Endothelial cell of umbilical vein (primary cell): ENCODE results near the gene CHCHD3. TPM values are rescaled to one million over a fixed set of nuclear protein-coding genes. Genes with fewer than 3 reads are reported as not detected.

Source experiments
- BruUV-seq: library from RNA; stranded (reverse); fragments of 400-500 nt; replicated peaks from 2 replicates; lab custom pipeline; 2021; lab: Mats Ljungman, UMichigan
- CTCF ChIA-PET: fragments of 300-600, 350-600 bp; sonication (Branson Sonifier 250); formaldehyde crosslinking; loops from one replicate; lab custom pipeline; 2021; ENCODE audit warnings: antibody characterized with exemption, inconsistent platforms; lab: Charles Lee
- POLR2A ChIA-PET: fragments of 300-600, 350-600 bp; sonication (Branson Sonifier 250); formaldehyde crosslinking; loops from one replicate; lab custom pipeline; 2021; ENCODE audit warnings: antibody characterized with exemption, inconsistent platforms; lab: Charles Lee
- DNase-seq: peaks from one replicate; pipeline ENCODE4 v3.0.0-alpha.2; 2011; ENCODE audit warnings: low read depth, low spot score
- FAIRE-seq: peaks from 2 replicates; lab custom pipeline; 2011; peaks lifted over from hg19 to GRCh38; lab: Jason Lieb, UNC
- H2AFZ ChIP-seq: 2 replicates; pipeline ENCODE4 v1.6.0; 2012; ENCODE audit warnings: low read depth, low read length, control low read depth, inconsistent platforms
- H3K27ac ChIP-seq: 2 replicates; pipeline ENCODE4 v1.5.1; 2011; ENCODE audit warnings: low read depth, mild to moderate bottlenecking, control low read depth, low read length, moderate library complexity; ENCODE audit not compliant: insufficient read depth
- H3K27me3 ChIP-seq, 2 experiments: 2 replicates each; pipeline versions ENCODE4 v1.6.0 to v1.6.1; 2011; ENCODE audit warnings: low read length in 2 of 2, mixed read lengths in 1 of 2; ENCODE audit not compliant: control insufficient read depth in 2 of 2, insufficient read depth in 2 of 2
- H3K36me3 ChIP-seq, 2 experiments: 2 replicates in 1 of 2; 3 replicates in 1 of 2; pipeline ENCODE4 v1.5.1; 2011; ENCODE audit warnings: low read length in 2 of 2, mild to moderate bottlenecking in 1 of 2, moderate library complexity in 1 of 2; ENCODE audit not compliant: control insufficient read depth in 2 of 2, insufficient read depth in 2 of 2; ENCODE audit errors: extremely low read depth in 1 of 2
- H3K4me1 ChIP-seq: 3 replicates; pipeline ENCODE4 v1.5.1; 2011; ENCODE audit warnings: mild to moderate bottlenecking, low read length; ENCODE audit not compliant: control insufficient read depth, insufficient read depth; ENCODE audit errors: extremely low read depth
- H3K4me2 ChIP-seq: 2 replicates; pipeline ENCODE4 v1.6.1; 2011; ENCODE audit warnings: low read length, control low read depth, mixed read lengths; ENCODE audit not compliant: insufficient read depth
- H3K4me3 ChIP-seq, 3 experiments: fragments of 200-600 bp in 1 of 3; sonication (generic), shearing (Covaris generic) in 1 of 3; replicated peaks in 1 of 3; 2 replicates each; pipeline ENCODE4 v1.5.1; 2011 to 2016; ENCODE audit warnings: control low read depth in 3 of 3, low read length in 3 of 3, mild to moderate bottlenecking in 2 of 3, inconsistent platforms in 1 of 3, low read depth in 1 of 3, moderate library complexity in 1 of 3; ENCODE audit not compliant: insufficient read depth in 1 of 3
- H3K79me2 ChIP-seq: 2 replicates; pipeline ENCODE4 v1.6.0; 2012; ENCODE audit warnings: low read length, inconsistent platforms; ENCODE audit not compliant: control insufficient read depth, insufficient read depth
- H3K9ac ChIP-seq: replicated peaks from 2 replicates; pipeline ENCODE3; 2011; ENCODE audit warnings: low read length, control low read depth; ENCODE audit not compliant: insufficient read depth; ENCODE audit errors: extremely low read depth
- H3K9me1 ChIP-seq: replicated peaks from 3 replicates; pipeline ENCODE4 v1.6.0; 2011; ENCODE audit warnings: mild to moderate bottlenecking, low read length; ENCODE audit not compliant: control insufficient read depth, insufficient read depth; ENCODE audit errors: extremely low read depth
- H3K9me3 ChIP-seq: replicated peaks from 2 replicates; pipeline ENCODE4 v1.5.1; 2012; ENCODE audit warnings: low read length, inconsistent platforms; ENCODE audit not compliant: control insufficient read depth, insufficient read depth
- H4K20me1 ChIP-seq: replicated peaks from 2 replicates; pipeline ENCODE3; 2011; ENCODE audit warnings: mild to moderate bottlenecking, low read length; ENCODE audit not compliant: control insufficient read depth, insufficient read depth; ENCODE audit errors: extremely low read depth
- CTCF ChIP-seq, 2 donors: IDR thresholded peaks; 1 replicate in 1 of 2; 2 replicates in 1 of 2; pipeline ENCODE4 v1.5.1; 2011; ENCODE audit warnings: low read length in 2 of 2, mild to moderate bottlenecking in 2 of 2, moderate library complexity in 2 of 2, control low read depth in 1 of 2, inconsistent platforms in 1 of 2, low read depth in 1 of 2; ENCODE audit not compliant: insufficient read depth in 1 of 2; ENCODE audit errors: extremely low read depth in 1 of 2
- EZH2 ChIP-seq: IDR thresholded peaks from 2 replicates; pipeline ENCODE4 v1.6.1; 2012; ENCODE audit warnings: borderline replicate concordance, low read depth, mild to moderate bottlenecking, moderate library complexity, low read length, inconsistent platforms; ENCODE audit not compliant: severe bottlenecking
- FOS ChIP-seq: IDR thresholded peaks from 2 replicates; pipeline ENCODE4 v1.6.1; 2011; ENCODE audit warnings: mild to moderate bottlenecking, low read length, moderate library complexity, borderline replicate concordance; ENCODE audit not compliant: insufficient read depth
- GATA2 ChIP-seq: IDR thresholded peaks from 2 replicates; pipeline ENCODE4 v1.7.0; 2011; ENCODE audit warnings: low read depth, mild to moderate bottlenecking, moderate library complexity, mixed read lengths, low read length; ENCODE audit not compliant: insufficient read length, insufficient read depth
- JUN ChIP-seq: IDR thresholded peaks from 2 replicates; pipeline ENCODE4 v1.6.1; 2011; ENCODE audit warnings: borderline replicate concordance, low read depth; ENCODE audit not compliant: insufficient read length, insufficient read depth
- MAX ChIP-seq: IDR thresholded peaks from 2 replicates; pipeline ENCODE4 v1.6.1; 2011; ENCODE audit not compliant: insufficient read depth, insufficient read length
- MYC ChIP-seq: IDR thresholded peaks from one replicate; pipeline ENCODE4 v1.6.1; 2011; ENCODE audit warnings: mild to moderate bottlenecking, low read depth, low read length
- POLR2A ChIP-seq: IDR thresholded peaks from 2 replicates; pipeline ENCODE4 v1.6.1; 2012; ENCODE audit warnings: low read depth, mild to moderate bottlenecking, control low read depth, low read length
- dilution Hi-C: fragments of 300-500 bp; cut with MboI; formaldehyde crosslinking; loops from one replicate; pipeline ENCODE4 v1.15.0; 2019; ENCODE audit warnings: low sequenced_read_pairs; ENCODE audit not compliant: extremely low pct_ligation_motif_present
- intact Hi-C: fragments of 100-400 bp; cut with micrococcal nuclease; formaldehyde crosslinking; loops from one replicate; pipeline ENCODE4 v1.10.0; 2022
- polyA plus RNA-seq, 4 experiments: library from polyadenylated mRNA; depleted of rRNA in 3 of 4; stranded (reverse) in 3 of 4; unstranded in 1 of 4; fragments of >200 nt; gene quantifications; 2 replicates each; pipeline versions ENCODE4 v1.2.1 to v1.2.3, GENCODE V29; 2011 to 2012; ENCODE audit warnings: missing spikeins in 1 of 4
- total RNA-seq: library from RNA; stranded (reverse); gene quantifications from 2 replicates; pipeline ENCODE4 v1.2.3, GENCODE V29; 2021

Gene CHCHD3
- total and polyA plus RNA-seq, 2 donors (not counting 3 experiments of a cell fraction or from before 2014, with no cell fraction given): 22.0 to 63.7 TPM

DNA sequence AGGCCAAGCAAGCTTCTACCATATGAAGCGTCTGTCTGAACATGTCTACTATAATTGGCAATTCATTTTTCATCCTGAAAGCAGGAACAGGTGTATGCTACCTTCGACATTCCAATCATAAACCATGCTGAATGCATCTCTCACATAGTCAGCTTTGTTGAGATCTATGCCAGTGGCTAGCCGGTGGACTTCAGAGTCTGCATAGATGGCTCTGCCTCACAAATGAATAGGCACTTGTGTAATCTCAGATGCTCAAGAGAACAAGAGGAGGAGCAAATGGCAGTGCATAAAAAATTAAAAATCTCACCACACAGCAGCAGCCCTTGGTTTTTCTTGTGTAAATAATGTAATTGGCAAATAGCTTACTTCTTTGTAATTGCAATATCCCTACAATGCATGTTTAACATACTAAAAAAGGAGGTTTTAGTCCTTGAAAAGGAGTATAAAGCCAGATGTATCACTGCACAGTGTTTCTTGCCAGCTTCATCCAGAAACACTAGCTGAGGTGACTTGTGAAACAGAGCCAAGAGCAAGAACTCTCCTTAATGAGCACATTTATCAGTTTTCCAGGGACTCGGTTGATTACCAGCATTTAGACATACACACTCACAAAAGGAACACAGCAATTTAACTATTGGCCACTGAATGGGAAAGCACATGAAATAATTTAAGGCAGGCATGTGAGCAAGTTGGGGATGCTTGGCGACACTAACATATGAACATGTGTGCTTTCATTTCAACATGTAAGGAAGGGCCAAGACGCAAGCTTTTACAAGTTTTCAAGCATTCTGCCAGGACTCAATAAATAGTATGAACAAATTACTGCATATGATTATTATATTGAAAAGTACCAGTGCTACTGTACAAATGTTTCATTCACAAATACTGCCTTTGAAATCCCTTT, 255.7 kb downstream of the CHCHD3 start:
- H4K20me1 ChIP-seq: no peaks in the 10 kb centered on the region
- H3K4me1 ChIP-seq: no peaks in the 10 kb centered on the region
- FAIRE-seq: no peak
- H3K4me3 ChIP-seq: no peak overlapping the region
- no TSS peak for BruUV-seq
- dilution Hi-C loops (no loop called here), intact Hi-C loops (no loop called here)
- DNase-seq: no peak
- H3K27me3 ChIP-seq: no peaks in the 10 kb centered on the region
- CTCF ChIA-PET: interaction anchor here (0.9 to 1.3 kb wide), 2 partner anchors 13 to 14 kb away, joined by 3 read pairs; no protein-coding TSS in a partner anchor
- H3K9me3 ChIP-seq: no peaks in the 10 kb centered on the region
- H3K79me2 ChIP-seq: no peaks in the 10 kb centered on the region
- H3K27ac ChIP-seq: no peak overlapping the region
- H3K9ac ChIP-seq: no peak overlapping the region
- no peak overlapping the region for H3K4me2 ChIP-seq
- H3K9me1 ChIP-seq: no peaks in the 10 kb centered on the region
- H2AFZ ChIP-seq: no peak overlapping the region
- no peak for TF ChIP-seq JUN
- TF ChIP-seq MAX: no peak
- POLR2A ChIA-PET: no interaction called here
- H3K36me3 ChIP-seq: peaks cover 0 to 1% of the 10 kb centered on the region in 2 experiments

DNA sequence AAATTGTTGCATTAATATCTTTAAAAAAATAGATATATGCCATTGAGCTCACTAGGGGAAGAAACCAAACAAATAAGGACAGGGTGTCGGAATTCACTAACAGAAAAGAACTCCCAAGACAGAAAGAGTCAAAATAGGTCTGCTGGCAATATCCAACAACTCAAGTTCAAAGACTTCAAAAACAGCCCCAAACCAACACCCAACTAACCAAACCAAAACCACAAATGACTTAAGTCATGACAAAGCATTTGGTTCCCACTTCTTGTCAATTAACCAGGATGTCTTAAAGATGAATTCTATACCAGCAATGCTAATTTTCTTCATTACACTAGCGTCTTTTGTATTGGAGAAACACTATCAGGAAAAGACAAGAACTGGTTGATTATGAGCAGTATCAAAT, 256.7 kb downstream of the CHCHD3 start:
- TF ChIP-seq MAX (no peak), EZH2 (no peak), MYC (no peak), CTCF (IDR thresholded peaks at IDR 0.05; ENCODE audit: extremely low read depth in 1 of 2, insufficient read depth in 1 of 2, low read depth in 1 of 2, low read length in 2 of 2) (no peak), JUN (no peak), GATA2 (no peak), POLR2A (no peak), FOS (no peak)
- Histone ChIP-seq H3K27me3 (no peaks in the 10 kb centered on the region), H3K4me1 (no peaks in the 10 kb centered on the region), H3K27ac (no peak overlapping the region), H3K9me3 (no peaks in the 10 kb centered on the region), H3K9ac (no peak overlapping the region), H4K20me1 (no peaks in the 10 kb centered on the region), H2AFZ (no peak overlapping the region), H3K4me2 (no peak overlapping the region), H3K36me3 (peaks cover 0 to 1% of the 10 kb centered on the region in 2 experiments), H3K9me1 (no peaks in the 10 kb centered on the region), H3K79me2 (no peaks in the 10 kb centered on the region), H3K4me3 (no peak overlapping the region)
- no peak for FAIRE-seq
- BruUV-seq: no TSS peak
- dilution Hi-C loops (no loop called here), intact Hi-C loops (no loop called here)
- no peak for DNase-seq
- ChIA-PET POLR2A (no interaction called here), CTCF (interaction anchor here (0.6 to 1.3 kb wide), 2 partner anchors 15 to 1162 kb away, joined by 3 to 4 read pairs; no protein-coding TSS in a partner anchor)
